IgD-negative memory B cell (primary cell): ENCODE measurements around the gene VPS72. TPM values are rescaled to one million over a fixed set of nuclear protein-coding genes. Genes with fewer than 3 reads are reported as not detected.

Experiments
- H3K27ac Mint-ChIP-seq, 3 donors: one replicate each; pipeline ENCODE4 v1.8.0; 2020 to 2022; ENCODE audit warnings: mild to moderate bottlenecking in 3 of 3, mixed read lengths in 3 of 3, moderate library complexity in 1 of 3
- H3K27me3 Mint-ChIP-seq: one replicate; pipeline ENCODE4 v1.8.0; 2021; ENCODE audit warnings: mixed read lengths
- H3K36me3 Mint-ChIP-seq: one replicate; pipeline ENCODE4 v1.8.0; 2020; ENCODE audit warnings: mild to moderate bottlenecking, mixed read lengths
- H3K4me1 Mint-ChIP-seq, 3 donors: one replicate each; pipeline ENCODE4 v1.8.0; 2020 to 2022; ENCODE audit warnings: mixed read lengths in 3 of 3, mild to moderate bottlenecking in 1 of 3
- H3K4me3 Mint-ChIP-seq, 4 donors: one replicate each; pipeline ENCODE4 v1.8.0; 2020 to 2022; ENCODE audit warnings: mild to moderate bottlenecking in 4 of 4, mixed read lengths in 4 of 4, moderate library complexity in 3 of 4
- H3K9me3 Mint-ChIP-seq, 3 donors: one replicate each; pipeline ENCODE4 v1.8.0; 2020 to 2021; ENCODE audit warnings: mixed read lengths in 3 of 3, mild to moderate bottlenecking in 1 of 3
- polyA plus RNA-seq: library from polyadenylated mRNA; unstranded; fragments of 300-500 nt; fragmentation: Illumina TruSeq; gene quantifications from one replicate; pipeline ENCODE4 v1.2.3, GENCODE V29; 2021

VPS72 gene
- polyA plus RNA-seq, 1 donor from 2014 or later: 81.0 TPM

GRCh38 chr1:151144474-151145303, 45.3 kb downstream of the VPS72 start:
- H3K36me3 Mint-ChIP-seq: no peaks in the 10 kb centered on the region
- H3K9me3 Mint-ChIP-seq: no peaks in the 10 kb centered on the region
- no peak overlapping the region for H3K27ac Mint-ChIP-seq
- H3K4me3 Mint-ChIP-seq: peak overlapping the region; percentile 8 to 95 (median 32)
- H3K4me1 Mint-ChIP-seq: peaks cover 0 to 10% (median 7%) of the 10 kb centered on the region in 3 donors
- H3K27me3 Mint-ChIP-seq: peaks cover 4% of the 10 kb centered on the region

GRCh38 chr1:151143986-151144385, 46.0 kb downstream of the VPS72 start:
- Mint-ChIP-seq H3K36me3 (no peaks in the 10 kb centered on the region), H3K4me3 (no peak overlapping the region), H3K4me1 (peaks cover 0 to 10% (median 7%) of the 10 kb centered on the region in 3 donors), H3K9me3 (no peaks in the 10 kb centered on the region), H3K27ac (no peak overlapping the region), H3K27me3 (peaks cover 4% of the 10 kb centered on the region)

GRCh38 chr1:151143057-151143435, 47.0 kb downstream of the VPS72 start:
- Mint-ChIP-seq H3K27ac (no peak overlapping the region), H3K27me3 (peaks cover 4% of the 10 kb centered on the region), H3K36me3 (no peaks in the 10 kb centered on the region), H3K4me1 (peaks cover 0 to 10% (median 7%) of the 10 kb centered on the region in 3 donors), H3K9me3 (no peaks in the 10 kb centered on the region), H3K4me3 (no peak overlapping the region)

GRCh38 chr1:151142411-151143056, 47.5 kb downstream of the VPS72 start:
- no peaks in the 10 kb centered on the region for H3K9me3 Mint-ChIP-seq
- H3K4me3 Mint-ChIP-seq: no peak overlapping the region

GRCh38 chr1:151137789-151138188, 52.2 kb downstream of the VPS72 start:
- Mint-ChIP-seq H3K9me3 (no peaks in the 10 kb centered on the region), H3K27me3 (no peaks in the 10 kb centered on the region), H3K27ac (no peak overlapping the region), H3K4me1 (no peaks in the 10 kb centered on the region), H3K4me3 (no peak overlapping the region), H3K36me3 (no peaks in the 10 kb centered on the region)

More at GRCh38 chr1:151142411-151143056, 47.5 kb downstream of the VPS72 start:
- H3K36me3 Mint-ChIP-seq: no peaks in the 10 kb centered on the region
- peaks cover 0 to 8% (median 7%) of the 10 kb centered on the region in 3 donors for H3K4me1 Mint-ChIP-seq
- H3K27me3 Mint-ChIP-seq: peaks cover 4% of the 10 kb centered on the region
- no peak overlapping the region for H3K27ac Mint-ChIP-seq

- H3K4me3 Mint-ChIP-seq: peak overlapping the region in 1 of 4 donors; percentile 47
- H3K27me3 Mint-ChIP-seq: no peaks in the 10 kb centered on the region
- no peak overlapping the region for H3K27ac Mint-ChIP-seq
- H3K4me1 Mint-ChIP-seq: peaks cover 1 to 6% (median 3%) of the 10 kb centered on the region in 3 donors
- H3K9me3 Mint-ChIP-seq: no peaks in the 10 kb centered on the region
- H3K36me3 Mint-ChIP-seq: no peaks in the 10 kb centered on the region
Observed at GRCh38 chr1:151135433-151136385, 54.3 kb downstream of the VPS72 start.

- Mint-ChIP-seq H3K27me3 (peaks cover 2% of the 10 kb centered on the region), H3K27ac (no peak overlapping the region), H3K4me1 (peaks cover 1 to 6% (median 6%) of the 10 kb centered on the region in 3 donors), H3K36me3 (no peaks in the 10 kb centered on the region), H3K9me3 (no peaks in the 10 kb centered on the region), H3K4me3 (no peak overlapping the region)
Observed at GRCh38 chr1:151134991-151135390, 55.0 kb downstream of the VPS72 start.

GRCh38 chr1:151134396-151134795, 55.6 kb downstream of the VPS72 start:
- Mint-ChIP-seq H3K27me3 (peaks cover 2% of the 10 kb centered on the region), H3K4me3 (peak overlapping the region in 1 of 4 donors; percentile 30), H3K4me1 (peaks cover 1 to 6% (median 6%) of the 10 kb centered on the region in 3 donors), H3K9me3 (no peaks in the 10 kb centered on the region), H3K27ac (no peak overlapping the region), H3K36me3 (no peaks in the 10 kb centered on the region)

- Mint-ChIP-seq H3K4me1 (peaks cover 1 to 6% (median 6%) of the 10 kb centered on the region in 3 donors), H3K27ac (no peak overlapping the region), H3K9me3 (no peaks in the 10 kb centered on the region), H3K4me3 (no peak overlapping the region), H3K27me3 (peaks cover 2% of the 10 kb centered on the region), H3K36me3 (no peaks in the 10 kb centered on the region)
Observed at GRCh38 chr1:151133018-151133806, 56.8 kb downstream of the VPS72 start.

GRCh38 chr1:151132335-151133017, 57.5 kb downstream of the VPS72 start:
- H3K4me3 Mint-ChIP-seq: no peak overlapping the region
- H3K4me1 Mint-ChIP-seq: peaks cover 1 to 6% (median 6%) of the 10 kb centered on the region in 3 donors
- no peaks in the 10 kb centered on the region for H3K36me3 Mint-ChIP-seq
- no peaks in the 10 kb centered on the region for H3K9me3 Mint-ChIP-seq
- H3K27me3 Mint-ChIP-seq: peaks cover 2% of the 10 kb centered on the region
- H3K27ac Mint-ChIP-seq: no peak overlapping the region

- no peak overlapping the region for H3K27ac Mint-ChIP-seq
- H3K27me3 Mint-ChIP-seq: peaks cover 2% of the 10 kb centered on the region
- H3K4me1 Mint-ChIP-seq: peaks cover 1 to 6% (median 6%) of the 10 kb centered on the region in 3 donors
- H3K9me3 Mint-ChIP-seq: no peaks in the 10 kb centered on the region
- H3K36me3 Mint-ChIP-seq: no peaks in the 10 kb centered on the region
- peak overlapping the region; percentile 69 to 92 (median 86) for H3K4me3 Mint-ChIP-seq
Observed at GRCh38 chr1:151131701-151132334, 58.2 kb downstream of the VPS72 start.

GRCh38 chr1:151130987-151131586, 58.9 kb downstream of the VPS72 start:
- H3K27me3 Mint-ChIP-seq: peaks cover 2% of the 10 kb centered on the region
- H3K4me1 Mint-ChIP-seq: peaks cover 1 to 6% (median 6%) of the 10 kb centered on the region in 3 donors
- peak overlapping the region; percentile 69 to 92 (median 86) for H3K4me3 Mint-ChIP-seq
- H3K9me3 Mint-ChIP-seq: no peaks in the 10 kb centered on the region
- peaks cover 2% of the 10 kb centered on the region for H3K36me3 Mint-ChIP-seq
- H3K27ac Mint-ChIP-seq: peak overlapping the region in 1 of 3 donors; percentile 55

GRCh38 chr1:151128800-151129199, 61.2 kb downstream of the VPS72 start:
- Mint-ChIP-seq H3K27ac (no peak overlapping the region), H3K4me1 (peaks cover 1 to 6% (median 6%) of the 10 kb centered on the region in 3 donors), H3K9me3 (no peaks in the 10 kb centered on the region), H3K36me3 (peaks cover 2% of the 10 kb centered on the region), H3K4me3 (no peak overlapping the region), H3K27me3 (peaks cover 2% of the 10 kb centered on the region)
